GM12801 (cell line): ENCODE data around the gene HOXD10.

Source experiments
- CTCF ChIP-seq: IDR thresholded peaks from one replicate; pipeline ENCODE4 v1.5.1; 2011; ENCODE audit warnings: control low read depth; ENCODE audit not compliant: insufficient read length; ENCODE audit errors: extremely low read depth

The HOXD10 gene

DNA sequence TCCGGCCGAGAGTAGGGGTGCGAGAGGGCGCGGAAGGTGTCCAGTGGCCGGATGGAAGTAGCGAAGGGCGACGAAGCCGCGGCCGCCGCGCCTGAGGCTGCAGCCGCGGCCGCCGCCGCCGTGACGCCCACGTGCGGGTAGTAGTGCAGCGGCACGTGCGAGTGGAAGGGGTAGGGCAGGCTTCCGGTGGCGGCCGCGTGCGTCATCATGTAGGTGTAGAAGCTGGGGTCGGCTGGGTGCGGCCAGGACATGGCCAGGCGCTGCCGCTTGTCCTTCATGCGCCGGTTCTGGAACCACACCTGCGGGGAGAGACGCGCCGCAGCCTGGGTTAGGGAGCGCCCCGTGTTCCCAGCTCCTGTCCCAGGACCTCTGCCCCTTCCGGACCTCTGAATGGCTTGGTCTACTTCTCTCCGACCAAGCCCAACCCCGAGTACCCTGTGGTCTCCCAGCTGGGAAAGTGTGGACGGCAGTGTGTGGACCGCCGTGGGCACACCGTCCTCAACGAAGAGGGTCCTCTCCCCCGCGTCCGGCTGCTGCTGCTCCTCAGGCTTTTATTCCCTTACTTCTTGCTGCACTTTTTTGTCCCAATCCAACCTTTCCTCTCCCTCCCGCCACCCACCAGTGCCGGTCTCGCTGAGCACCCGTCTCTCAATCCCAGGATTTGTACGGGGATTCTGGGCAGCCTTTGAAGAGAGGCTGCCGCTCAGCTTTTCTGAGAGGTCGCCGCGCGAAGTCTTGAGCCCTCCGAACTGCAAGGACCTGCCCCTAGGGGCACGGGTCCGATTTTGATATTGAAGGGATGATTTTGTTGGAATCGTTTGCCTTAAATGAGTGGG lies 35.8 kb upstream of the HOXD10 start:
- no peak for TF ChIP-seq CTCF

DNA sequence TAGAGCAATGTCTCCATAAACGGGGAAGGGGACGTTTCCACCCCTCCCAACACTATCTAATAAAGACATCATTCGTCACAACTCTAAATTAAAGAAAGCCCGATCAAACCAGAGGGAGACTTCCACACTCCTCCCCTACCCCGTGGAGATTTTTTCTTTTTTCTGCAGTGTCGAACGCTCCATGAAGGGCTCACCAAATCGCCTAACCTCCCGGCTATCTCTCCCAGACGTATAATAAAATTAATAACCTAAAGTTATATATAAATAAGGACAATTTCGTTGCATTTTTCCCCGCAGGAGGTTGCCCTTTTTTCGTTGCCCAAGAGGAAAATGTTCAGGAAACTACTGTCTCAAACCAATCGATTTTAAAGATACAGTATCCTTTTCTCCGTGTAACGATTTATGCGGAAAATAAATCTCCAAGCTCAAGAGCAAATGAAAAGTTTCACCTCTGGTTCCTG lies 35.2 kb upstream of the HOXD10 start:
- TF ChIP-seq CTCF: no peak

- no peak for TF ChIP-seq CTCF
These were observed 34.6 kb upstream of the HOXD10 start for GRCh38 chr2:176081837-176082524.

- TF ChIP-seq CTCF: no peak
These were observed 34.1 kb upstream of the HOXD10 start for GRCh38 chr2:176082525-176082823.

- TF ChIP-seq CTCF: no peak
These were observed 33.5 kb upstream of the HOXD10 start for GRCh38 chr2:176082824-176083751.

- TF ChIP-seq CTCF: no peak
These were observed 32.7 kb upstream of the HOXD10 start, which contains the start of gene EVX2 for GRCh38 chr2:176083796-176084261. Gene EVX2 (minus strand): TSS chr2:176083962. CDS start chr2:176083776, 186 bp downstream.

DNA sequence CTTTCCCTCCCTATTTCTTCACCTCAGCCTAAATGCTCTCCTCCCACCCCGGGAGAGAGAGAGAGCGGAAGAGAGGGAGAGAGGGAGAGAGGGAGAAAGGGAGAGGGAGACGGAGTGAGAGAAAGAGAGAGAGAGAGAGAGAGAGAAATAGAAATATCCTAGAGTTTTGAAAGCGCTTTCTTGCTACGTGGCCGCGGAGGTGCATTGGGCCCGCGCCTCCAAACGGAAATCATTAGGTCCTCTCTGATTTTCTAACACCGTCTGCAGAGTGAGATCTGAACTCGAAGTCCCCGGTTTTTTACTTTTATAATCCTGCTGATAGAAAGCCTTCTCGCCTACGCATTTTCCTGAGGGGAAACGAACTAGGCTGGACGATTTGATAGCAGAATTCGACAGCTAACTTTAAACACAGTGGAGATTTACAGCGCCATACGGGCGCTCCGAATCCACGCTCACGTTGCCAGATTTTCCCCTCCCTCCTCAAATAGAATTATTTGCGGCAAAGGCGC lies 31.9 kb upstream of the HOXD10 start:
- TF ChIP-seq CTCF: no peak
